Measurements from ENCODE around the gene ACVRL1. TPM values are rescaled to one million over a fixed set of nuclear protein-coding genes. Genes with fewer than 3 reads are reported as not detected.

The ACVRL1 gene
- total RNA-seq: 680 and 721 TPM in 2 replicates

DNA sequence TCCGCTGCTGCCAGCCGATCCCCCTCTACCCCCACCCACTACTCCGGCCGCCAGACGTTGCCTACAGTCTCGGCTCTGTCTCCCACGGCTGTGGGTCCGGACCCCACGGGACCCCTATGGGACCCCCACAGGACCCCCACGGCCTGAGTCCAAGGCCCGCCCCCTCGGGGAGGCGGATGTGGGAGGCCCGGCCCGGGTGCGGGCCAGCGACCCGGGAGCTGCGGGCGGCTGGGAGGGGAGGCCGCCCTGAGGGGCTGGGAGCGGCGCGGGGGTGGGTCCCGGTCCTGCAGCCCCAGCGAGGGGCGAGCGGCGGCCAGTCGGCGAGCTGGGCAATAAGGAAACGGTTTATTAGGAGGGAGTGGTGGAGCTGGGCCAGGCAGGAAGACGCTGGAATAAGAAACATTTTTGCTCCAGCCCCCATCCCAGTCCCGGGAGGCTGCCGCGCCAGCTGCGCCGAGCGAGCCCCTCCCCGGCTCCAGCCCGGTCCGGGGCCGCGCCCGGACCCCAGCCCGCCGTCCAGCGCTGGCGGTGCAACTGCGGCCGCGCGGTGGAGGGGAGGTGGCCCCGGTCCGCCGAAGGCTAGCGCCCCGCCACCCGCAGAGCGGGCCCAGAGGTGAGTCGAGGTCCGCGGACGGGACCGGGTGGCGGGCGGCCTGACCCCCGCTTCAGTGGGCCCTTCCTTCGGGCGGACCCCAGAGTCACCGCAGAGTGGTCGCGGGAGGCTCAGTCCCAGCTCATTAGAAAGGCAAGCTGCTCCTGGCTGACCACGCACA is at the start of gene ACVRL1:
TSS of gene ACVRL1 (plus strand) at position 422 of the 773 bp plus-strand sequence. CDS start 4,971 bp downstream, outside the sequence.
- peak; percentile 67 for DNase-seq

DNA sequence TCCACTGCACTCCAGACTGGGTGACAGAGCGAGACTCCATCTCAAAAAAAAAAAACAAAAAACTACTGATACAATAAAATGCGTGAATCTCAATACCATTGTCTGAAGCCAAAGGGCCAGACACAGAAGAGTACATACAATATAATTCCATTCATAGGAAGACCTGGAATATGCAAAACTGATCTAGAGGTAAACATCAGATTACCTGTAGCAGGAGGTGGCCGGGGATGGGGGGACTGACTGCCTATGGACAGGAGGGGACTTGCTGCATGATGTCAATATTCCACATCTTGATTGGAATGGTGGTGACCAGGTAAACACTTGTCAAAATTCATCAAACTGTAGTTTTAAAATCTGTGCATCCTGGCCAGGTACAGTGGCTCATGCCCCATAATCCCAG is 46.3 kb upstream of the ACVRL1 start:
- no peak for DNase-seq

DNA sequence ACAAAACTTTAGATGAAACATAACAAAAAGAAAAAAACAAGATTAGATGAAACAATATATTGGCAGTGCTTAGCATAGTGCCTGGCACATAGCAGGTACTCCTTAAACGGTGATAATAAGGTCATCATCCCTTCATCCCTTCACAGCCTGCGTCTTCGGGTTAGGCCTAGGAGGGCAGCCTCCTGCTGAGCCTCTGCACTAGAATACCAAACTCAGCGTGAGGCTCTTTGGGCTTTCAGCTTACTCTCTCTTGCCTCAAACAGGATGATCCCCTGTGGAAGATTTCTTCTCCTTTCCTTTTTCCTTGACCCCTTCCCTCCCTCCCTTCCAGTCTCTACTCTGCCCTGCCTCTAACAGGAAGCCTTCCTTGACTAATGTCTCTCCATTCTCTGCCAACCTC is 44.4 kb upstream of the ACVRL1 start:
- DNase-seq: no peak

- DNase-seq: no peak
Measured at GRCh38 chr12:51863363-51863932, 43.9 kb upstream of the ACVRL1 start.

DNA sequence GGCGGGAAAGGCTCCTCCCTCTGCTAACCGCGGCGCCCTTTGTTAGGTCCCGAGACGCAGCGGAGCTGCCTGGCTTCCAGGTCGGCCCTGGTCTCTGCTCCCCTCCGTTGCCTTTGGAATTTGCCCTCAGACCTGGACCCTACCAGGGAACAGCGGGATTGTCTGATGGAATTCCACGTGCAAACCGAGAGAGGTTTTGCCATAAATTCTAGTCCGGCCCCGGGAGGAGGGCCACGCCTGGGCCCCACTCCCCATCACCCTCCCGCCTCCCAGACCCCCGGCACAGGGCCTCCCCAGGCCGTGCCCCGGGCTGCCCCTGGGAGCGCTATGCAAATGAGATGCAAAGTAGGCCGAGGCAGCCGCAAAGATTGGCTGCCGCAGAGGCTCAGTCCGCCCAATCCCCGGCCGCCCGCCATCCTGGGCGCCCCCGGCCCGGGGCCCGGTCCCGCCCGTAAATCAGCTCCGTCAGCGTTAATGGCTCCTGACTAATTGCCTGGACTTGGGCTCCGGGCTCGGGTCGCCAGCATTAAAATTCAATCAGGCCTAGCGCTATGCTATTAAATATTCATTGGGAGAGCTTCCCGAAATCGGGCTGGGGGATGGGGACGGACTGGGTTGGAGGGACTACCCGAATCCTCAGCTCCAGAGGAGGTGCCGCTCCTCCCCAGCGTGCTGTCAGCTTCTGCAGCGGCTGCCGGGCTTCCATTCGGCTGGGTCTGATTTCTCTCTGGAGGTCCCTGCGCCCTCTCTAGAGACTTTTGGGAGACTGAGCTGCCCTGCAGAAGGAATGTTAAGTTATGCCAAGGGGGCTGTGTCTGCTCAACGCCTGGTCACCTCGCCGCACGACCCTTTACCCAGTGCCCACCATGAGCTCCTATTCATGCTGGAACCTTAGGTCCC is 43.1 kb upstream of the ACVRL1 start:
- DNase-seq: peak; percentile 31

- no peak for DNase-seq
Measured at GRCh38 chr12:51864833-51865670, 42.3 kb upstream of the ACVRL1 start.

GRCh38 chr12:51865757-51866270 is 41.5 kb upstream of the ACVRL1 start:
- no peak for DNase-seq

- no peak for DNase-seq
Measured at GRCh38 chr12:51866324-51866723, 41.0 kb upstream of the ACVRL1 start.

- no peak for DNase-seq
Measured at GRCh38 chr12:51866762-51867161, 40.5 kb upstream of the ACVRL1 start.

GRCh38 chr12:51867371-51867770 is 39.9 kb upstream of the ACVRL1 start:
- no peak for DNase-seq

GRCh38 chr12:51867796-51868428 is 39.4 kb upstream of the ACVRL1 start:
- DNase-seq: no peak

GRCh38 chr12:51868821-51869495 is 38.3 kb upstream of the ACVRL1 start:
- no peak for DNase-seq

- no peak for DNase-seq
Measured at GRCh38 chr12:51869496-51869865, 37.8 kb upstream of the ACVRL1 start.

GRCh38 chr12:51869931-51870330 is 37.4 kb upstream of the ACVRL1 start:
- DNase-seq: no peak

GRCh38 chr12:51870504-51870903 is 36.8 kb upstream of the ACVRL1 start:
- no peak for DNase-seq

- DNase-seq: no peak
Measured at GRCh38 chr12:51871126-51871525, 36.2 kb upstream of the ACVRL1 start.

DNA sequence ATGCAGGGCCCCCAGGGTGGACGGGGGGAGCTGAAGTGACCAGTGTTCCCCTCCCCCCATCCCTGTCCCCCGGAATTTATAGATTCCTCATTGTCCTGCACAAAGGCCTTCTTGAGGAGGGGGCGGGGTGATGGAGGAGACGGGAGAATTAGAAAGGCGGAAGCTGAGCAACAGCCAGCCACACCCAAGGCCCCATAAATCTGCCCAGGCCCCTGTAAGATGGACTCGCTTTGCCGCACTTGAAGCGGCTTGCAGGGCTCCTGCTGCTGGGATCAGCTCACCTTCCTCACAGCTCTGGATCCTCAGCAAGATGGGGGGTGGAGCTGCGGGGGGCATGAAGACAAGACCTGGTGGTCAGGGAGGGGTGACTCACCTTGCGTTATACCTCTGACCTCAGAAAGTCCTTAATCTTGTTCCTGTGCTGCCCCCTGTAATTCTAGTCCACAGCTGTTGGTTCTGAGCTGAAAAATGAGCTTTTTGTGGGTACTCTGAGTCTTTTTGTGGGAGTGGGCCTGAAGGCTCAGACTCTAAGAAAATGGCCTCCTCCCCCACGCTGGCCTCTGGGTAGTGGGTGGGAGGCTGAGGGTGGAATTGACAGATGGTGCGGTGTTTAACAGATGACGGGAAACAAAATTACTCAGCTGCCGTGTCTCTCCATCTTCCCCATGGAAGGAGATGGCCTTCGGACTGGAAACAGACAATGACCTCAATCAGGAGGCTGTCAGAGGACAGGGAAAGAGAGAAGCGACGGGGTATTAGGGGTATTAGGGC is 35.2 kb upstream of the ACVRL1 start:
- DNase-seq: no peak

DNA sequence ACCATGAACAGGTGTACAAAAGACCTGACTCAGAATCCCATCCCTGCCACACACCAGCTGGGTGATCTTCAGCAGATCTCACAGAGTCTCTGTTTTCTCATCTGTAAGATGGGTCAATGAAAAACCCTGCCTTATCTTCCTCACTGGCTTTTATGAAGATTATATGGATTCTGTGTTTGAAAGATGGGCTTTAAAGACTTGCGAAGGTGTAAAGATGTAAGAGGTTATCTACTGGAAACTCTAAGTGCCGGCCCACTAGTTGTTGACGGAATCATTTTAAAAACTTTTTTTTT is 34.7 kb upstream of the ACVRL1 start:
- DNase-seq: no peak

DNA sequence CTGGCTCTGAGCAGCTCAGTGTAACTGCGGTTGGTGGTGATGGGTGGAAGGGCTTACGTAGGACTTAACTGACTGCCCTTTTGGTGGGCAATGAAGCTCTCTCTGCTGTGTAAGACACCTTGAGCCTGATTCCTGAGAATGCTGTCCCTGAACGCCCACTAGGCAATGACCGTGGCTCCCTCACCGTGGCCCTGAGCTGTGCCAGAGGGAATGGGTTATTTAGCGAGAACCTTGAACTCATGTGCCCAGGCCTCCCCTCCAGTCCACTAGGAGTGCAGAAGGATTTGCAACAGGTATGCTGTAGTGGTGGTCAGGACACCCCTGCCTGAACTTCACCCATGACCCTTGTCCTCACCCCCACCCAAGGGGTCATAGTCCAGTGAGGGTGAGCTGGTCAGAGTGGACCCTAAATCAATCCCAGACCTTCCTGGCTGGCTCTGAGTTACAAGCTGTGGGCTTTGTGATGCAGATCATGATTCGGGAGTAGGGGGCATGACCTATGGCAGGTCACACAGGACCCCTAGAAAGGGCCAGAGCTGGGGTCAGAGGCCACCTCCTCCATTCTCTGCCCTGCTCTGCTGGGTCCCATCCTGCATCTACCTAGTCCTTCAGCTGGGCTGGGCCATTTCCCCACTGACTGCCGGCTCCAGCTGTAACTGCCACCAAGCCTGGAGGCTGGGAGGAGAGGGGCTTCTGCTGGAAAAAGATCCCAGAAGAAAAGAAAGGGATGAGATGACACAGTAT is 33.9 kb upstream of the ACVRL1 start:
- DNase-seq: no peak

DNA sequence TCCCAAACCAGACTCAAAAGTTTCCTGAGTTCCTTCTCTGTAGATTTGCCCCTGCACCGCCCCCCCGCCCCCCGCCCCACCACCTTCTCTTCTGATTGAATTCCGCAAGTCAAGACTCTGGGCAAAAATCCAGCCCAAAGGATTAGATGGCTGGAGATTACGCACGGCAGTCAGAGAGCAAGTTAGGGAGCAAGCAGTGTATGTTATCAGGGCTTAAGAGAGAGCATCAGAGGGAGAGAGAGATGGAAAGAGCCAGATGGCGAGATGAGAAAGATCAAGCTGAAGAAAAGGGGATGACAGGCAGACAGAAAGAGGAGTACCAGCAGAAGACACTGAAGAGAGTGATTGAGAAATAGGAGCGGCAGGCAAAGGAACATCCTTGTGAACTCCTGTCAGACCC is 33.3 kb upstream of the ACVRL1 start:
- no peak for DNase-seq
